ENCODE data around the gene MMP8. TPM values are rescaled to one million over a fixed set of nuclear protein-coding genes. Genes with fewer than 3 reads are reported as not detected.

Gene MMP8
- total RNA-seq, 3 donors from 2014 or later (not counting 1 experiment from before 2014, with no cell fraction given): 0.16 TPM; not detected in 2

DNA sequence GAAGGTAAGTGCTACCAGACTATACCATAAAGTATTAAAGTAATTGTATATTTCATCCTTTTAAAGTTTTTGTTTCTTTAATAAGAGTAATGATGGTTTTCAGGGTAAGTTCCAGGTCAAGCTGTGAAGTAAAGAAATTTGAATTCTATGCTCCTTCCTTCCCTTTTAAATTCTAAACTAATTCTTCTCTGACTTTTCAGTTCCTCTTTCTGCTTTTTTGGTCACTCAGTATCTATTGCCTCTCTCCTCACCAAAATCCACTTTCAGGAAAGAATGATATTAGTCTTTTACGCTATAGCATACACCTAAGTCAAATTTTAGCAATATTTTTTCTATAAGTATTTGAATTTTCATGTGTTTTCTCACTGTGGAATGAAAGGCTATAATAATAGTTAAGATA is 8.2 kb downstream of the MMP8 start:
- Mint-ChIP-seq H3K9me3 (peaks cover 0 to 2% of the 10 kb centered on the region in 2 donors), H3K36me3 (no peaks in the 10 kb centered on the region), H3K27me3 (ENCODE audit: low read depth in 2 of 2) (no peaks in the 10 kb centered on the region), H3K4me3 (no peak overlapping the region), H3K27ac (no peak overlapping the region), H3K4me1 (no peaks in the 10 kb centered on the region)
- no peak for DNase-seq
- Histone ChIP-seq H3K27ac (ENCODE audit: low read length) (no peak overlapping the region), H3K9me3 (ENCODE audit: control insufficient read depth, insufficient read depth, low read length) (no peaks in the 10 kb centered on the region), H3K4me1 (ENCODE audit: control insufficient read depth, insufficient read depth, low read length) (no peaks in the 10 kb centered on the region), H3K36me3 (ENCODE audit: control insufficient read depth, insufficient read depth, low read length) (no peaks in the 10 kb centered on the region), H3K4me3 (ENCODE audit: low read length) (no peak overlapping the region), H3K27me3 (ENCODE audit: control insufficient read depth, insufficient read depth, low read length) (peaks cover 7% of the 10 kb centered on the region)
- intact Hi-C loops (cut with micrococcal nuclease): no loop called here
- no peak for ATAC-seq
- TF ChIP-seq, protein P1, sequence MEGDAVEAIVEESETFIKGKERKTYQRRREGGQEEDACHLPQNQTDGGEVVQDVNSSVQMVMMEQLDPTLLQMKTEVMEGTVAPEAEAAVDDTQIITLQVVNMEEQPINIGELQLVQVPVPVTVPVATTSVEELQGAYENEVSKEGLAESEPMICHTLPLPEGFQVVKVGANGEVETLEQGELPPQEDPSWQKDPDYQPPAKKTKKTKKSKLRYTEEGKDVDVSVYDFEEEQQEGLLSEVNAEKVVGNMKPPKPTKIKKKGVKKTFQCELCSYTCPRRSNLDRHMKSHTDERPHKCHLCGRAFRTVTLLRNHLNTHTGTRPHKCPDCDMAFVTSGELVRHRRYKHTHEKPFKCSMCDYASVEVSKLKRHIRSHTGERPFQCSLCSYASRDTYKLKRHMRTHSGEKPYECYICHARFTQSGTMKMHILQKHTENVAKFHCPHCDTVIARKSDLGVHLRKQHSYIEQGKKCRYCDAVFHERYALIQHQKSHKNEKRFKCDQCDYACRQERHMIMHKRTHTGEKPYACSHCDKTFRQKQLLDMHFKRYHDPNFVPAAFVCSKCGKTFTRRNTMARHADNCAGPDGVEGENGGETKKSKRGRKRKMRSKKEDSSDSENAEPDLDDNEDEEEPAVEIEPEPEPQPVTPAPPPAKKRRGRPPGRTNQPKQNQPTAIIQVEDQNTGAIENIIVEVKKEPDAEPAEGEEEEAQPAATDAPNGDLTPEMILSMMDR (IDR thresholded peaks at IDR 0.05): no peak
- WGBS (ENCODE audit: insufficient coverage): no CpG with 5 or more reads among the region's 1 CpG

DNA sequence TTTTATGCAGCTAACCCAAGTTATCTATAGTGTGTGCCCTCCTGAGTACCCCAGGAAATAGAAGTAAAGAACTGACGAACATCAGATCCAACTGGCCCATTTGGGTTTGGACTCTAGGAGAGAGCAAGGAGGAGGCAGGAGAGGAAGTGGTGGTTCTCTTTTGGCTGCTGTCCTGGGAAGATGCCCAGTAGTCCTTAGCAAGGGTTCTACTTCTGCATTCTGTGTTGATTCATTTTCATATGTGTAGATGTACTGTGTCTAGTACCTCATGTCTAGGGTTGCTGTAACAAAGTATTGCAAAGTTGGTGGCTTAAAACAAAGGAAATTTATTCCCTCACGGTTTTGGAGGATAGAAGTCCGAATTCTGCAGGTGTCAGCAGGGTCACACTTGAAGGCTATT is 12.6 kb downstream of the MMP8 start:
- Mint-ChIP-seq H3K4me3 (no peak overlapping the region), H3K27me3 (ENCODE audit: low read depth in 2 of 2) (peaks cover 5 to 10% of the 10 kb centered on the region in 2 donors), H3K36me3 (no peaks in the 10 kb centered on the region), H3K4me1 (no peaks in the 10 kb centered on the region), H3K27ac (no peak overlapping the region), H3K9me3 (no peaks in the 10 kb centered on the region)
- Histone ChIP-seq H3K4me1 (ENCODE audit: control insufficient read depth, insufficient read depth, low read length) (no peaks in the 10 kb centered on the region), H3K9me3 (ENCODE audit: control insufficient read depth, insufficient read depth, low read length) (no peaks in the 10 kb centered on the region), H3K4me3 (ENCODE audit: low read length) (no peak overlapping the region), H3K27me3 (ENCODE audit: control insufficient read depth, insufficient read depth, low read length) (peaks cover 6% of the 10 kb centered on the region), H3K36me3 (ENCODE audit: control insufficient read depth, insufficient read depth, low read length) (no peaks in the 10 kb centered on the region), H3K27ac (ENCODE audit: low read length) (no peak overlapping the region)
- DNase-seq (no peak), ATAC-seq (no peak)
- TF ChIP-seq, protein P1 (IDR thresholded peaks at IDR 0.05): no peak
- WGBS (ENCODE audit: insufficient coverage): 65% methylated on average over 3 of the region's 3 CpGs
- intact Hi-C loops (cut with micrococcal nuclease): no loop called here

DNA sequence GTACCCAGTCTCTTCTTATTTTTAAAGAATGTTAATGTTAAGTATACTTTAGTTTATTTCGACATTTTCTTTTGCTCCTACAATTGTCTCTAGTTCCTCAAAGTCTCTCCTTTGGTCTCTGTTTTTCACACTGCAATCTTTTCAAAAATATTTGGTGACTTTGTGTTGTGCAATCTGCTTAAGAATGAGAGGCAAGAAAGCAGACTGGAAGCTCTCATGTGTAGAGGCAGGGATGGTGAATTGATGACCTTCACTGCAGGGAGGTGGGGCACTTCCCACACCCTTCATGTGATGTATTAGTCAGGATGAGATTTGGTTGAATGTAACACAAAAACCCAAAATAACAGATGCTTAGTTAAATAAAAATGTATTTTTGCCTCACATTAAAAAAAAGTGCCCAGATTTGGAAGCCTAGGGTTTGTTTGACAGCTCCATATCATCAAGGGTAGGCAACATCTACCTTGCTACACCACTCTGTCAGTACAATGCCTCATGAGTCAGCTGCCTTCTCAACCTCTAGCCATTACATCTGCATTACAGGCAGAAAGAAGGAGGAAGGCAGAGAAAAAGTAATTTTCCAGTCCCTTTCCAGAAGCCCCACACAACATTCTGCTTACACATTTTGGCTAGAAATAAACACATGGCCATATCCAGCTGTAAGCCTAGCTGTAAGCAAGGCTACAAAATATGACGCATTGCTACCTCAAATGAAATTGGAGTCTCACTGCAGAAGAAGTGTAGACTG is 15.4 kb downstream of the MMP8 start:
- Mint-ChIP-seq H3K27ac (no peak overlapping the region), H3K36me3 (no peaks in the 10 kb centered on the region), H3K9me3 (no peaks in the 10 kb centered on the region), H3K4me1 (no peaks in the 10 kb centered on the region), H3K4me3 (no peak overlapping the region), H3K27me3 (ENCODE audit: low read depth in 2 of 2) (peaks cover 7 to 10% of the 10 kb centered on the region in 2 donors)
- intact Hi-C loops (cut with micrococcal nuclease): no loop called here
- Histone ChIP-seq H3K36me3 (ENCODE audit: control insufficient read depth, insufficient read depth, low read length) (no peaks in the 10 kb centered on the region), H3K27ac (ENCODE audit: low read length) (no peak overlapping the region), H3K4me3 (ENCODE audit: low read length) (no peak overlapping the region), H3K27me3 (ENCODE audit: control insufficient read depth, insufficient read depth, low read length) (peaks cover 6% of the 10 kb centered on the region), H3K4me1 (ENCODE audit: control insufficient read depth, insufficient read depth, low read length) (no peaks in the 10 kb centered on the region), H3K9me3 (ENCODE audit: control insufficient read depth, insufficient read depth, low read length) (no peaks in the 10 kb centered on the region)
- TF ChIP-seq, protein P1 (IDR thresholded peaks at IDR 0.05): no peak
- ATAC-seq (no peak), DNase-seq (no peak)
- WGBS (ENCODE audit: insufficient coverage): 94% methylated on average over 1 of the region's 2 CpGs

DNA sequence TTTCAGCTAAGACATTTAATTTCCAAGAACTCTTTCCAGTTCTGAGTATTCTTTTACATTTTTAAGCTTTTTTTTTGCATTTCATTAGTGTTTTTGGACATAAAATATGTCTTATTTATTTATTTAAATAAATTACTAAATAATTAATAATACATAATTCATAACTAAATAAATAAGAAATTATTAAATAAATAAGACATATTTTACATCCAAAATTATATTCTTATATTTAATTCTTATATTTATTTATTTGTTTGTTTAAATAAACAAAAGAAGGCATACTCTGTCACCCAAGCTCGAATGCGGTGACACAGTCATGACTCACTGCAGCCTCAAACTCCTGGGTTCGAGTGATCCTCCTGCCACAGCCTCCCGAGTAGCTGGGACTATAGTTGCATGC is 16.1 kb downstream of the MMP8 start:
- Histone ChIP-seq H3K27me3 (ENCODE audit: control insufficient read depth, insufficient read depth, low read length) (peaks cover 6% of the 10 kb centered on the region), H3K9me3 (ENCODE audit: control insufficient read depth, insufficient read depth, low read length) (no peaks in the 10 kb centered on the region), H3K4me1 (ENCODE audit: control insufficient read depth, insufficient read depth, low read length) (no peaks in the 10 kb centered on the region), H3K27ac (ENCODE audit: low read length) (no peak overlapping the region), H3K4me3 (ENCODE audit: low read length) (no peak overlapping the region), H3K36me3 (ENCODE audit: control insufficient read depth, insufficient read depth, low read length) (no peaks in the 10 kb centered on the region)
- no peaks in the 10 kb centered on the region for H3K9me3 Mint-ChIP-seq
- no peaks in the 10 kb centered on the region for H3K4me1 Mint-ChIP-seq
- DNase-seq: no peak
- H3K36me3 Mint-ChIP-seq: no peaks in the 10 kb centered on the region
- peaks cover 7 to 10% of the 10 kb centered on the region in 2 donors for H3K27me3 Mint-ChIP-seq (ENCODE audit: low read depth in 2 of 2)
- no peak overlapping the region for H3K27ac Mint-ChIP-seq
- intact Hi-C loops (cut with micrococcal nuclease): no loop called here
- no peak overlapping the region for H3K4me3 Mint-ChIP-seq
- ATAC-seq: no peak
- WGBS (ENCODE audit: insufficient coverage): 67% methylated on average over 4 of the region's 4 CpGs
- TF ChIP-seq, protein P1 (IDR thresholded peaks at IDR 0.05): no peak
